ENCODE results near the gene GAK. TPM values are rescaled to one million over a fixed set of nuclear protein-coding genes. Genes with fewer than 3 reads are reported as not detected.

The GAK gene
- total and polyA plus RNA-seq, 9 donors = 26.4 to 44.0 (median 33.2) TPM

- H3K4me1 ChIP-seq (ENCODE audit: control insufficient read depth, insufficient read depth, low read length) = no peaks in the 10 kb centered on the region
- H3K27me3 ChIP-seq (ENCODE audit: control insufficient read depth, insufficient read depth, low read length) = no peaks in the 10 kb centered on the region
- H3K9me3 ChIP-seq (replicated peaks; ENCODE audit: control insufficient read depth, low read depth, low read length) = no peaks in the 10 kb centered on the region
- peaks cover 77% of the 10 kb centered on the region for H3K36me3 ChIP-seq (ENCODE audit: control insufficient read depth, insufficient read depth, low read length)
- 96% methylated on average over 16 of the region's 20 CpGs for WGBS (ENCODE audit: insufficient coverage)
- no peak overlapping the region for H3K27ac ChIP-seq (ENCODE audit: low read length)
- no peak for DNase-seq
- H3K4me3 ChIP-seq (ENCODE audit: low read length) = no peak overlapping the region
Measured at GRCh38 chr4:896630-897029, 35.5 kb downstream of the GAK start.

DNA sequence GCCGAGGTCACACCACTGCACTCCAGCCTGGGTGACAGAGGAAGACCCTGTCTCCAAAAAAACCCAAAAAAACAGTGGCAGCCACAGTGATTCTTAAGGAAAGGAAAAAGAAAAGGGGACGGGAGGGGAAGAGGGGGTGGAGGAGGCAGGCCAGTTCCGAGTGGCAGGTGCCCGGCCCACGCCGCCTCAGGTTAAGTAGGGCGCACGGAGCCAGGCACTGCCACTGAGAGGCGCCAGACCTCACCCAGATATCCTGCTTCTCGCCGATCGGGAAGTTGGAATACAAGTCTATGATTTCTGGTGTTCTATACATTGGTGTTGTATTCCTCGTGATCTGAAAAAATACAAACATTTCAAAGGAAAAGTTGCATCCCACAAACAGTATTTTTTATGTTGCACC, 35.9 kb downstream of the GAK start:
- DNase-seq = no peak
- WGBS (ENCODE audit: insufficient coverage) = 90% methylated on average over 8 of the region's 13 CpGs
- H3K36me3 ChIP-seq (ENCODE audit: control insufficient read depth, insufficient read depth, low read length) = peaks cover 73% of the 10 kb centered on the region
- no peaks in the 10 kb centered on the region for H3K9me3 ChIP-seq (replicated peaks; ENCODE audit: control insufficient read depth, low read depth, low read length)
- H3K27ac ChIP-seq (ENCODE audit: low read length) = no peak overlapping the region
- no peaks in the 10 kb centered on the region for H3K4me1 ChIP-seq (ENCODE audit: control insufficient read depth, insufficient read depth, low read length)
- H3K4me3 ChIP-seq (ENCODE audit: low read length) = no peak overlapping the region
- H3K27me3 ChIP-seq (ENCODE audit: control insufficient read depth, insufficient read depth, low read length) = no peaks in the 10 kb centered on the region

GRCh38 chr4:895596-895995, 36.5 kb downstream of the GAK start:
- Histone ChIP-seq H3K4me1 (ENCODE audit: control insufficient read depth, insufficient read depth, low read length) (no peaks in the 10 kb centered on the region), H3K27ac (ENCODE audit: low read length) (no peak overlapping the region), H3K27me3 (ENCODE audit: control insufficient read depth, insufficient read depth, low read length) (no peaks in the 10 kb centered on the region), H3K9me3 (replicated peaks; ENCODE audit: control insufficient read depth, low read depth, low read length) (no peaks in the 10 kb centered on the region), H3K36me3 (ENCODE audit: control insufficient read depth, insufficient read depth, low read length) (peaks cover 69% of the 10 kb centered on the region), H3K4me3 (ENCODE audit: low read length) (no peak overlapping the region)
- 93% methylated on average over 14 of the region's 16 CpGs for WGBS (ENCODE audit: insufficient coverage)
- no peak for DNase-seq

DNA sequence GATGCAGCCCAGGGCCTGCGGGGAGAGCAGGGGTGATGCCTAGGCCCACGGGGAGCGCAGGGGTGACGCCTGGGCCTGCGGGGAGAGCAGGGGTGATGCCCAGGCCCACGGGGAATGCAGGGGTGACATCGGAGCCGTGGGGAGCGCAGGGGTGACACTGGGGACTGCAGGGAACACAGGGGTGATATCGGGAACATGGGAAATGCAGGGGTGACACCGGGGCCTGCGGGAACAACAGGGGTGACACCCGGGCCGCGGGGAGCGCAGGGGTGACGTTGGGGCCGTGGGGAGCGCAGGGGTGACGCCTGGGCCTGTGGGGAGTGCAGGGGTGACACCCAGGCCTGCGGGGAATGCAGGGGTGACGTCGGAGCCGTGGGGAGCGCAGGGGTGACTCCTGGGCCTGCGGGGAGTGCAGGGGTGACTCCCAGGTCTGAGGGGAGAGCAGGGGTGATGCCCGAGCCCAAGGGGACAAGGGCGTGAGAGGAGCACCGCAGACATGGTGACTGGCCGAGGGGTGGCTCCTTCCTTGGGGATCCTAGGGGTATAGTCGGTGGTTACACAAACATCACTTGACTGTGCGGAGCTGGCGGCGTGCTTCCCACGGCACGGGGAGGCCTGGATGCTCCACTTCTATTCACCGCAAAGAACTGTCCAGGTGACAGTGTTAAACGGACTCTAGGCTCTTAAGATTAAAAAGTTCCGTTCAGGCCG, 38.0 kb downstream of the GAK start:
- H3K27ac ChIP-seq (ENCODE audit: low read length) = no peak overlapping the region
- peaks cover 68% of the 10 kb centered on the region for H3K36me3 ChIP-seq (ENCODE audit: control insufficient read depth, insufficient read depth, low read length)
- H3K4me1 ChIP-seq (ENCODE audit: control insufficient read depth, insufficient read depth, low read length) = no peaks in the 10 kb centered on the region
- WGBS (ENCODE audit: insufficient coverage) = 92% methylated on average over 37 of the region's 40 CpGs
- H3K4me3 ChIP-seq (ENCODE audit: low read length) = no peak overlapping the region
- no peak for DNase-seq
- H3K9me3 ChIP-seq (replicated peaks; ENCODE audit: control insufficient read depth, low read depth, low read length) = no peaks in the 10 kb centered on the region
- H3K27me3 ChIP-seq (ENCODE audit: control insufficient read depth, insufficient read depth, low read length) = no peaks in the 10 kb centered on the region

- no peak for DNase-seq
- H3K9me3 ChIP-seq (replicated peaks; ENCODE audit: control insufficient read depth, low read depth, low read length) = no peaks in the 10 kb centered on the region
- 89% methylated on average over 22 of the region's 41 CpGs for WGBS (ENCODE audit: insufficient coverage)
- H3K27me3 ChIP-seq (ENCODE audit: control insufficient read depth, insufficient read depth, low read length) = no peaks in the 10 kb centered on the region
- H3K4me1 ChIP-seq (ENCODE audit: control insufficient read depth, insufficient read depth, low read length) = no peaks in the 10 kb centered on the region
- no peak overlapping the region for H3K27ac ChIP-seq (ENCODE audit: low read length)
- H3K36me3 ChIP-seq (ENCODE audit: control insufficient read depth, insufficient read depth, low read length) = peaks cover 75% of the 10 kb centered on the region
- no peak overlapping the region for H3K4me3 ChIP-seq (ENCODE audit: low read length)
Measured at GRCh38 chr4:893276-893994, 38.7 kb downstream of the GAK start.

- DNase-seq = no peak
- Histone ChIP-seq H3K27ac (ENCODE audit: low read length) (no peak overlapping the region), H3K36me3 (ENCODE audit: control insufficient read depth, insufficient read depth, low read length) (peaks cover 78% of the 10 kb centered on the region), H3K4me3 (ENCODE audit: low read length) (no peak overlapping the region), H3K4me1 (ENCODE audit: control insufficient read depth, insufficient read depth, low read length) (no peaks in the 10 kb centered on the region), H3K27me3 (ENCODE audit: control insufficient read depth, insufficient read depth, low read length) (no peaks in the 10 kb centered on the region), H3K9me3 (replicated peaks; ENCODE audit: control insufficient read depth, low read depth, low read length) (no peaks in the 10 kb centered on the region)
- 89% methylated on average over 4 of the region's 10 CpGs for WGBS (ENCODE audit: insufficient coverage)
Measured at GRCh38 chr4:892780-893179, 39.3 kb downstream of the GAK start.

GRCh38 chr4:891747-892146, 40.4 kb downstream of the GAK start:
- H3K4me3 ChIP-seq (ENCODE audit: low read length) = no peak overlapping the region
- no peak for DNase-seq
- H3K9me3 ChIP-seq (replicated peaks; ENCODE audit: control insufficient read depth, low read depth, low read length) = no peaks in the 10 kb centered on the region
- 81% methylated on average over 9 of the region's 10 CpGs for whole genome bisulfite sequencing (ENCODE audit: insufficient coverage)
- no peaks in the 10 kb centered on the region for H3K27me3 ChIP-seq (ENCODE audit: control insufficient read depth, insufficient read depth, low read length)
- H3K27ac ChIP-seq (ENCODE audit: low read length) = no peak overlapping the region
- H3K36me3 ChIP-seq (ENCODE audit: control insufficient read depth, insufficient read depth, low read length) = peaks cover 72% of the 10 kb centered on the region
- H3K4me1 ChIP-seq (ENCODE audit: control insufficient read depth, insufficient read depth, low read length) = no peaks in the 10 kb centered on the region

DNA sequence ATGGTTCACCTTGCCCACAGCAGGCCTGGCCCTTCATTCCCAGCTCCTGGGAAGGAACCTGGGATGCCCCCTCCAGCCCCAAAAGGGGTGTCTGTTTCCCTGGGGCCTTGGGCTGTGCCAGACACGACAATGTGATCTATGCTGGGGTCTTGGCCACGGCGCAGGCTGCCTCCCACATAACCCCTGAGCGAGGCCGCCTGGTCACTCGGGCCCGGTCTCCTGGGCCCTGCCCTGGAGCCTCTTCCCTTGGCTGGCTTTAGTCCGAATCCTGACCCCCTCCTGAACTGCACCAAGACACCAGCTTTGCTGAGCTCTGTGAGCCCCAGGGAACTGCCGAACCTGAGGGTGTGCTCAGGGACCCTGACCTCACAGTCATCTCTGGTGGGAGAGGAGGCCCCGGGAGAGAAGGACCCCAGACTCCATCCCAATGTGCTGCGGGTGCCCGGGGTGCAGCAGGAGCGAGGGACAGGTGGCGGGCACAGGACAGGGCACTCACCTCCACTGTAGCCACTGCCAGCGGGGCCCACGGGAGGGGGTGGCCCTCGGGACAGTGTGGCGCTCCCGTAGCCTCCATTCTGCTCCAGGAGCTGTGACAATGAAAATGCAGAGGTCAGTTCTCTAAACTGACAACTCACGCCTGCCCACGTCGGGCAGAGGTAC, 42.0 kb downstream of the GAK start:
- no peaks in the 10 kb centered on the region for H3K27me3 ChIP-seq (ENCODE audit: control insufficient read depth, insufficient read depth, low read length)
- no peaks in the 10 kb centered on the region for H3K4me1 ChIP-seq (ENCODE audit: control insufficient read depth, insufficient read depth, low read length)
- peaks cover 69% of the 10 kb centered on the region for H3K36me3 ChIP-seq (ENCODE audit: control insufficient read depth, insufficient read depth, low read length)
- DNase-seq = no peak
- H3K9me3 ChIP-seq (replicated peaks; ENCODE audit: control insufficient read depth, low read depth, low read length) = no peaks in the 10 kb centered on the region
- 92% methylated on average over 19 of the region's 22 CpGs for WGBS (ENCODE audit: insufficient coverage)
- no peak overlapping the region for H3K4me3 ChIP-seq (ENCODE audit: low read length)
- H3K27ac ChIP-seq (ENCODE audit: low read length) = no peak overlapping the region

- Histone ChIP-seq H3K27me3 (ENCODE audit: control insufficient read depth, insufficient read depth, low read length) (no peaks in the 10 kb centered on the region), H3K9me3 (replicated peaks; ENCODE audit: control insufficient read depth, low read depth, low read length) (no peaks in the 10 kb centered on the region), H3K4me1 (ENCODE audit: control insufficient read depth, insufficient read depth, low read length) (no peaks in the 10 kb centered on the region), H3K36me3 (ENCODE audit: control insufficient read depth, insufficient read depth, low read length) (peaks cover 67% of the 10 kb centered on the region), H3K4me3 (ENCODE audit: low read length) (no peak overlapping the region), H3K27ac (ENCODE audit: low read length) (no peak overlapping the region)
- WGBS (ENCODE audit: insufficient coverage) = 93% methylated on average over 16 of the region's 16 CpGs
- DNase-seq = no peak
Measured at GRCh38 chr4:889516-889915, 42.6 kb downstream of the GAK start.

GRCh38 chr4:888029-888428, 44.1 kb downstream of the GAK start:
- H3K4me1 ChIP-seq (ENCODE audit: control insufficient read depth, insufficient read depth, low read length) = no peaks in the 10 kb centered on the region
- no peaks in the 10 kb centered on the region for H3K27me3 ChIP-seq (ENCODE audit: control insufficient read depth, insufficient read depth, low read length)
- H3K4me3 ChIP-seq (ENCODE audit: low read length) = no peak overlapping the region
- no peak for DNase-seq
- H3K9me3 ChIP-seq (replicated peaks; ENCODE audit: control insufficient read depth, low read depth, low read length) = no peaks in the 10 kb centered on the region
- WGBS (ENCODE audit: insufficient coverage) = 97% methylated on average over 21 of the region's 23 CpGs
- H3K27ac ChIP-seq (ENCODE audit: low read length) = no peak overlapping the region
- peaks cover 67% of the 10 kb centered on the region for H3K36me3 ChIP-seq (ENCODE audit: control insufficient read depth, insufficient read depth, low read length)

Measured in muscle of leg (tissue), 11 donors.